Spinal cord (tissue), 10 donors: ENCODE results near the gene HECW1. TPM values are rescaled to one million over a fixed set of nuclear protein-coding genes. Genes with fewer than 3 reads are reported as not detected.
A peak's percentile ranks its signal among the peaks of the same experiment; 100 is the strongest.

Experiments used
- DNase-seq, 6 donors: peaks; one replicate each; pipeline versions ENCODE4 v3.0.0 to v3.0.0-alpha.2; 2013 to 2015; ENCODE audit warnings: low spot score in 6 of 6, low read depth in 4 of 6
- H3K27ac ChIP-seq: one replicate; pipeline ENCODE4 v1.5.1; 2013; ENCODE audit warnings: low read depth, low read length, control low read depth
- H3K27me3 ChIP-seq: one replicate; pipeline ENCODE4 v1.6.1; 2013; ENCODE audit warnings: low read length; ENCODE audit not compliant: control insufficient read depth, insufficient read depth
- H3K36me3 ChIP-seq: one replicate; pipeline ENCODE4 v1.6.1; 2013; ENCODE audit warnings: low read length; ENCODE audit not compliant: control insufficient read depth, insufficient read depth
- H3K4me1 ChIP-seq: one replicate; pipeline ENCODE4 v1.6.1; 2013; ENCODE audit warnings: low read length; ENCODE audit not compliant: control insufficient read depth, insufficient read depth
- H3K4me3 ChIP-seq: one replicate; pipeline ENCODE4 v1.5.1; 2013; ENCODE audit warnings: low read depth, low read length, control low read depth
- H3K9me3 ChIP-seq: one replicate; pipeline ENCODE4 v1.6.1; 2013; ENCODE audit warnings: low read length; ENCODE audit not compliant: control insufficient read depth, insufficient read depth
- WGBS: methylation state at CpG from one replicate; pipeline ENCODE4 v1.1.5; 2013; ENCODE audit warnings: missing lambda C conversion rate; ENCODE audit not compliant: insufficient coverage; 5-methylcytosine and 5-hydroxymethylcytosine counted together
- polyA plus RNA-seq, 2 donors: library from polyadenylated mRNA; unstranded; fragments of 120-200 nt; gene quantifications; one replicate each; pipeline ENCODE4 v1.2.1, GENCODE V29; 2013; ENCODE audit not compliant: insufficient read length in 2 of 2
- total RNA-seq, 2 donors: library from RNA; depleted of rRNA in 1 of 2; stranded (reverse); fragments of 120-200 nt in 1 of 2; fragments of >200 nt in 1 of 2; gene quantifications; one replicate each; pipeline versions ENCODE4 v1.2.3 to v1.2.4, GENCODE V29; 2013 to 2014
- donor health status: healthy.

Gene HECW1
- total and polyA plus RNA-seq, 4 donors, result 10.7 to 23.5 (median 18.4) TPM

GRCh38 chr7:43396187-43396740 lies 283.8 kb downstream of the HECW1 start:
- DNase-seq, result peak in 2 of 6 donors; percentile 24 to 59
- H3K27me3 ChIP-seq, result no peaks in the 10 kb centered on the region
- no peak overlapping the region for H3K4me3 ChIP-seq
- no CpG with 5 or more reads among the region's 2 CpGs for WGBS
- no peaks in the 10 kb centered on the region for H3K9me3 ChIP-seq
- no peaks in the 10 kb centered on the region for H3K36me3 ChIP-seq
- H3K4me1 ChIP-seq, result peaks cover 4% of the 10 kb centered on the region
- H3K27ac ChIP-seq, result no peak overlapping the region

DNA sequence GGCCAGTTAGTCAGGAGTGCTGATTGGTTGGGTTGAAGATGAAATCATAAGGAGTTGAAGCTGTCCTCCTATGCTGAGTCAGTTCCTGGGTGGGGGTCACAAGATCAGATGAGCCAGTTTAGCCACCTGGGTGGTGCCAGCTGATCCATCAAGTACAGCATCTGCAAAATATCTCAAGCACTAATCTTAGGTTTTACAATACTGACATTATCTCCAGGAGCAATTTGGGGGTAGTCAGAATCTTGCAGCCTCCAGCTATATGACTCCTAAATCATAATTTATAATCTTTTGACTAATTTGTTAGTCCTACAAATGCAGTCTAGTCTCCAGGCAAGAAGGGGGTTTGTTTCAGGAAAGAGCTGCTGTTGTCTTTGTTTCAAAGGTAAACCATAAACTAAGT lies 286.4 kb downstream of the HECW1 start:
- Histone ChIP-seq H3K27ac (no peak overlapping the region), H3K4me1 (no peaks in the 10 kb centered on the region), H3K9me3 (no peaks in the 10 kb centered on the region), H3K36me3 (no peaks in the 10 kb centered on the region), H3K27me3 (no peaks in the 10 kb centered on the region), H3K4me3 (no peak overlapping the region)
- no peak for DNase-seq

- H3K4me3 ChIP-seq, result no peak overlapping the region
- H3K9me3 ChIP-seq, result no peaks in the 10 kb centered on the region
- H3K36me3 ChIP-seq, result peaks cover 9% of the 10 kb centered on the region
- 80% methylated on average over 1 of the region's 2 CpGs for WGBS
- H3K27ac ChIP-seq, result no peak overlapping the region
- no peaks in the 10 kb centered on the region for H3K27me3 ChIP-seq
- H3K4me1 ChIP-seq, result peaks cover 5% of the 10 kb centered on the region
- no peak for DNase-seq
Measured at GRCh38 chr7:43405948-43406347, 293.5 kb downstream of the HECW1 start.

GRCh38 chr7:43406961-43407360 lies 294.5 kb downstream of the HECW1 start:
- WGBS, result 62% methylated on average over 5 of the region's 5 CpGs
- Histone ChIP-seq H3K27me3 (no peaks in the 10 kb centered on the region), H3K4me3 (no peak overlapping the region), H3K9me3 (no peaks in the 10 kb centered on the region), H3K4me1 (peaks cover 5% of the 10 kb centered on the region), H3K36me3 (peaks cover 9% of the 10 kb centered on the region), H3K27ac (no peak overlapping the region)
- no peak for DNase-seq

- peaks cover 9% of the 10 kb centered on the region for H3K36me3 ChIP-seq
- no peak overlapping the region for H3K27ac ChIP-seq
- H3K4me3 ChIP-seq, result no peak overlapping the region
- WGBS, result no CpG with 5 or more reads among the region's 5 CpGs
- no peaks in the 10 kb centered on the region for H3K9me3 ChIP-seq
- peaks cover 5% of the 10 kb centered on the region for H3K4me1 ChIP-seq
- no peaks in the 10 kb centered on the region for H3K27me3 ChIP-seq
- DNase-seq, result peak in 1 of 6 donors; percentile 90
Measured at GRCh38 chr7:43408981-43409380, 296.5 kb downstream of the HECW1 start.

GRCh38 chr7:43417455-43417854 lies 305.0 kb downstream of the HECW1 start:
- no CpG with 5 or more reads among the region's 3 CpGs for WGBS

GRCh38 chr7:43430411-43430810 lies 318.0 kb downstream of the HECW1 start:
- no CpG with 5 or more reads among the region's 2 CpGs for WGBS
- Histone ChIP-seq H3K4me1 (no peaks in the 10 kb centered on the region), H3K36me3 (no peaks in the 10 kb centered on the region), H3K27ac (no peak overlapping the region), H3K9me3 (no peaks in the 10 kb centered on the region), H3K4me3 (no peak overlapping the region), H3K27me3 (no peaks in the 10 kb centered on the region)
- no peak for DNase-seq

More at GRCh38 chr7:43417455-43417854, 305.0 kb downstream of the HECW1 start:
- Histone ChIP-seq H3K9me3 (no peaks in the 10 kb centered on the region), H3K27ac (no peak overlapping the region), H3K4me3 (no peak overlapping the region), H3K27me3 (no peaks in the 10 kb centered on the region), H3K36me3 (no peaks in the 10 kb centered on the region), H3K4me1 (no peaks in the 10 kb centered on the region)
- DNase-seq, result no peak

GRCh38 chr7:43431020-43431595 lies 318.7 kb downstream of the HECW1 start:
- Histone ChIP-seq H3K27me3 (no peaks in the 10 kb centered on the region), H3K9me3 (no peaks in the 10 kb centered on the region), H3K4me3 (no peak overlapping the region), H3K27ac (no peak overlapping the region), H3K36me3 (no peaks in the 10 kb centered on the region), H3K4me1 (no peaks in the 10 kb centered on the region)
- DNase-seq, result no peak
- 84% methylated on average over 3 of the region's 3 CpGs for WGBS

DNA sequence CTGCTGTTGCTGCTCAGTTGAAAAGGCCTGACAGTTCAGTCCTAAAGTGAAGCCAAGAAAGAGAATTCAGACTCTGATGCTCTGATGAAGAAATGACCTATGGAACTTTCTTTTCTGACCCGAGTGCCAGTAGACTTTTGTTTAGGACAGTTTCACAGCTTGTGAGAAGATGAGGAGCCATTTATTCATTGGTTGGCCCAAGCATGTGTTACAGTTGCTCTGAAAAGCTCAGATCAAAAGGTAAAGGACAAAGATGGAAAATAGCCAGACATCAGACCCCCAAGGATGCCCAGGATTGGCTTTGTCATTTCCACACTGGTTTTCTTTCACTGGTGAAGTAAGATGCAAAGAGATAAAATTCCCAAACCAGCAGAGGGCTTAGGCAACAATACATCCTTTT lies 321.2 kb downstream of the HECW1 start:
- Histone ChIP-seq H3K4me1 (no peaks in the 10 kb centered on the region), H3K27me3 (no peaks in the 10 kb centered on the region), H3K36me3 (no peaks in the 10 kb centered on the region), H3K4me3 (no peak overlapping the region), H3K27ac (no peak overlapping the region), H3K9me3 (no peaks in the 10 kb centered on the region)
- DNase-seq, result no peak
- WGBS, result 100% methylated on average over 1 of the region's 1 CpG

- no peaks in the 10 kb centered on the region for H3K9me3 ChIP-seq
- no peak for DNase-seq
- no peak overlapping the region for H3K4me3 ChIP-seq
- 65% methylated on average over 2 of the region's 5 CpGs for WGBS
- H3K4me1 ChIP-seq, result peaks cover 3% of the 10 kb centered on the region
- H3K27ac ChIP-seq, result no peak overlapping the region
- H3K27me3 ChIP-seq, result no peaks in the 10 kb centered on the region
- no peaks in the 10 kb centered on the region for H3K36me3 ChIP-seq
Measured at GRCh38 chr7:43437001-43437400, 324.6 kb downstream of the HECW1 start.
